OCI-LY3 (cell line): ENCODE data around the gene PPP2R1B.

Source experiments
- CTCF ChIP-seq: fragments of 200-600, 300-600 bp; sonication (generic); IDR thresholded peaks from 2 replicates; pipeline ENCODE4 v1.5.1; 2014; ENCODE audit warnings: antibody characterized with exemption, low read length, low read depth
- EZH2phosphoT487 ChIP-seq: fragments of 200-600 bp; shearing (Covaris generic); IDR thresholded peaks from 2 replicates; pipeline ENCODE4 v1.6.1; 2018; ENCODE audit warnings: antibody characterized with exemption, mixed run types, low read depth

GRCh38 chr11:111691741-111692140, 74.4 kb downstream of the PPP2R1B start:
- TF ChIP-seq CTCF = no peak
- TF ChIP-seq EZH2phosphoT487 = no peak
